SU-DHL-6 (cell line): ENCODE results near the gene TMEM213.

ENCODE experiments used
- H2AFZ ChIP-seq: fragments of 200-600 bp; sonication (generic); 2 replicates; pipeline ENCODE4 v1.6.1; 2014; ENCODE audit warnings: low read depth, mild to moderate bottlenecking, moderate library complexity, mixed read lengths, antibody characterized with exemption, low read length; ENCODE audit not compliant: severe bottlenecking
- H3F3A ChIP-seq: fragments of 200-600 bp; shearing (Covaris generic); 2 replicates; pipeline ENCODE4 v1.6.0; 2016; ENCODE audit warnings: antibody characterized with exemption, mild to moderate bottlenecking; ENCODE audit not compliant: insufficient read depth
- H3K27ac ChIP-seq: fragments of 200-600 bp; sonication (generic); 2 replicates; pipeline ENCODE4 v1.5.1; 2016; ENCODE audit warnings: low read depth, mild to moderate bottlenecking, low read length, moderate library complexity, mixed read lengths
- H3K27me3 ChIP-seq: fragments of 200-600 bp; sonication (generic), shearing (Covaris generic); 2 replicates; pipeline ENCODE4 v1.6.0; 2014; ENCODE audit warnings: mild to moderate bottlenecking, low read length
- H3K36me3 ChIP-seq: fragments of 200-600 bp; sonication (generic); 2 replicates; pipeline ENCODE4 v1.6.1; 2014; ENCODE audit warnings: mild to moderate bottlenecking, low read length, mixed read lengths
- H3K4me2 ChIP-seq: fragments of 300-600, 200-600 bp; shearing (Covaris generic), sonication (generic); 2 replicates; pipeline ENCODE4 v1.6.0; 2014; ENCODE audit warnings: low read length, low read depth, mild to moderate bottlenecking; ENCODE audit not compliant: poor library complexity, severe bottlenecking
- H3K4me3 ChIP-seq: fragments of 200-600 bp; sonication (generic); 2 replicates; pipeline ENCODE4 v1.5.1; 2014; ENCODE audit warnings: antibody characterized with exemption, low read length, mild to moderate bottlenecking, mixed read lengths; ENCODE audit not compliant: insufficient read depth, poor library complexity, severe bottlenecking
- H3K79me2 ChIP-seq: fragments of 200-600 bp; sonication (generic); 2 replicates; pipeline ENCODE4 v1.6.1; 2014; ENCODE audit warnings: mild to moderate bottlenecking, low read length, moderate library complexity; ENCODE audit not compliant: insufficient read depth
- H3K9ac ChIP-seq: fragments of 200-600 bp; sonication (generic); 2 replicates; pipeline ENCODE4 v1.7.0; 2014; ENCODE audit warnings: mild to moderate bottlenecking, low read length
- H3K9me2 ChIP-seq: fragments of 200-600 bp; sonication (generic); replicated peaks from 2 replicates; pipeline ENCODE4 v1.6.1; 2014; ENCODE audit warnings: low read length; ENCODE audit not compliant: insufficient read depth
- H3K9me3 ChIP-seq: fragments of 200-600 bp; sonication (generic); 2 replicates; pipeline ENCODE4 v1.6.1; 2014; ENCODE audit warnings: low read length, mixed read lengths; ENCODE audit not compliant: insufficient read depth
- H4K20me1 ChIP-seq: fragments of 200-600 bp; sonication (generic); 2 replicates; pipeline ENCODE4 v1.6.1; 2014; ENCODE audit warnings: low read depth, mild to moderate bottlenecking, antibody characterized with exemption, low read length, moderate library complexity, mixed read lengths
- EZH2phosphoT487 ChIP-seq: fragments of 200-600 bp; sonication (generic), shearing (Covaris generic); conservative IDR thresholded peaks from 2 replicates; pipeline ENCODE4 v1.6.1; 2018; ENCODE audit warnings: mild to moderate bottlenecking, antibody characterized with exemption, low read length, moderate library complexity, mixed read lengths
- TF ChIP-seq, protein P1 (sequence below): fragments of 200-600 bp; sonication (generic); IDR thresholded peaks from one replicate; pipeline ENCODE4 v1.5.1; 2017; ENCODE audit warnings: antibody characterized with exemption, mild to moderate bottlenecking, low read length, moderate library complexity; ENCODE audit not compliant: insufficient read depth, poor library complexity, severe bottlenecking

Gene TMEM213

DNA sequence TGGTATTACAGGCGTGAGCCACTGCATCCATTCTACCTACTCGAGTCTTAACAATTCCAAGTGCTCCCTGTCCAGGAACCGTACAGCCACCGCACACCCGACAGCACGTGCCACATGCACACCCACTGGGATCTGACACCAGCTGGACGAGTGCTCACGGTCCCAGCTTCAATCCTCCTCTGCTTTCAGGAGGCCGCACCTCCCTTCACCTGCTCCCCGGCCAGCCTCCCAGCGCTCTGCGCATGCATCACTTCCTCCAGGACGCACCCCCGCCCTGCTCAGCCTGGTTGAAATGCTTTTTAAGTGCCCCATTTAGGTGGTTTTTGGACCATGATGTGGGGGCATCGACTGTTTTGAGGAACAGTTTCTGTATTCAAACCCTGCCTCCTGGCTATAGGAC, 47.3 kb upstream of the TMEM213 start:
- no peaks in the 10 kb centered on the region for H3K9me2 ChIP-seq
- no peak overlapping the region for H3K27ac ChIP-seq
- H2AFZ ChIP-seq, result no peak overlapping the region
- no peaks in the 10 kb centered on the region for H3K36me3 ChIP-seq
- no peaks in the 10 kb centered on the region for H3F3A ChIP-seq
- H3K9me3 ChIP-seq, result no peaks in the 10 kb centered on the region
- H3K79me2 ChIP-seq, result no peaks in the 10 kb centered on the region
- H3K9ac ChIP-seq, result no peak overlapping the region
- no peak overlapping the region for H3K4me2 ChIP-seq
- no peaks in the 10 kb centered on the region for H3K27me3 ChIP-seq
- no peak for TF ChIP-seq EZH2phosphoT487
- TF ChIP-seq, protein P1, sequence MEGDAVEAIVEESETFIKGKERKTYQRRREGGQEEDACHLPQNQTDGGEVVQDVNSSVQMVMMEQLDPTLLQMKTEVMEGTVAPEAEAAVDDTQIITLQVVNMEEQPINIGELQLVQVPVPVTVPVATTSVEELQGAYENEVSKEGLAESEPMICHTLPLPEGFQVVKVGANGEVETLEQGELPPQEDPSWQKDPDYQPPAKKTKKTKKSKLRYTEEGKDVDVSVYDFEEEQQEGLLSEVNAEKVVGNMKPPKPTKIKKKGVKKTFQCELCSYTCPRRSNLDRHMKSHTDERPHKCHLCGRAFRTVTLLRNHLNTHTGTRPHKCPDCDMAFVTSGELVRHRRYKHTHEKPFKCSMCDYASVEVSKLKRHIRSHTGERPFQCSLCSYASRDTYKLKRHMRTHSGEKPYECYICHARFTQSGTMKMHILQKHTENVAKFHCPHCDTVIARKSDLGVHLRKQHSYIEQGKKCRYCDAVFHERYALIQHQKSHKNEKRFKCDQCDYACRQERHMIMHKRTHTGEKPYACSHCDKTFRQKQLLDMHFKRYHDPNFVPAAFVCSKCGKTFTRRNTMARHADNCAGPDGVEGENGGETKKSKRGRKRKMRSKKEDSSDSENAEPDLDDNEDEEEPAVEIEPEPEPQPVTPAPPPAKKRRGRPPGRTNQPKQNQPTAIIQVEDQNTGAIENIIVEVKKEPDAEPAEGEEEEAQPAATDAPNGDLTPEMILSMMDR, result no peak
- H3K4me3 ChIP-seq, result no peak overlapping the region
- no peaks in the 10 kb centered on the region for H4K20me1 ChIP-seq

DNA sequence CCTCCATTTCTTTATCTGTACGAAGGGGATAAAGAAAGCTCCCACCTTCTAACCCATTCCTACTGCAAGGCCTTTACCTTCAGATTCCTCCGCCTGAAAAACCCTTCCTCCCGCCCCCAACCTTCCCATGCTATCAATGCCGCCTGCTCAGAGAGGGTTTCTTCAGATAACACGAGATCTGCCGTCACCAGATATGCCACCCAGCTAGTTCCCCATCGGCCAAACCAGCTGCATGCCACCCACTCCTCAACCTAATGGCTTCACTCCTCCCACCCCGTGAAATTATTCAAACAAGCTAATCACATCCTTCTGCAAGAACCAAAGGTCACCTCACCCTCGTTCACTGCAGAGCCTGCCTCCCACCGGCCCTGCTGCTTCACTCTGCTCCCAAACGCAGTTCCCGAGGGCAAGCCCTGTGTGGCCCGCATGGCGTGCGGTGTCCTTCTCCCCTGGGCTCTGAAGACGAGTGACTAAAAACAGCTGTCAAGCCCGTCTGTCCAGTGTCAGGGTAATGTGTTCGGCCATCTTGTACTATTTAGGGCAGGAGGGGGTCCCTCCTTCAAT, 46.8 kb upstream of the TMEM213 start:
- H3K4me2 ChIP-seq, result no peak overlapping the region
- H3K9me3 ChIP-seq, result no peaks in the 10 kb centered on the region
- H3K36me3 ChIP-seq, result no peaks in the 10 kb centered on the region
- TF ChIP-seq EZH2phosphoT487, result no peak
- TF ChIP-seq, protein P1, result no peak
- H3K27me3 ChIP-seq, result no peaks in the 10 kb centered on the region
- H4K20me1 ChIP-seq, result no peaks in the 10 kb centered on the region
- no peak overlapping the region for H3K27ac ChIP-seq
- no peaks in the 10 kb centered on the region for H3K79me2 ChIP-seq
- no peaks in the 10 kb centered on the region for H3K9me2 ChIP-seq
- no peak overlapping the region for H3K4me3 ChIP-seq
- no peak overlapping the region for H2AFZ ChIP-seq
- no peak overlapping the region for H3K9ac ChIP-seq
- H3F3A ChIP-seq, result no peaks in the 10 kb centered on the region

DNA sequence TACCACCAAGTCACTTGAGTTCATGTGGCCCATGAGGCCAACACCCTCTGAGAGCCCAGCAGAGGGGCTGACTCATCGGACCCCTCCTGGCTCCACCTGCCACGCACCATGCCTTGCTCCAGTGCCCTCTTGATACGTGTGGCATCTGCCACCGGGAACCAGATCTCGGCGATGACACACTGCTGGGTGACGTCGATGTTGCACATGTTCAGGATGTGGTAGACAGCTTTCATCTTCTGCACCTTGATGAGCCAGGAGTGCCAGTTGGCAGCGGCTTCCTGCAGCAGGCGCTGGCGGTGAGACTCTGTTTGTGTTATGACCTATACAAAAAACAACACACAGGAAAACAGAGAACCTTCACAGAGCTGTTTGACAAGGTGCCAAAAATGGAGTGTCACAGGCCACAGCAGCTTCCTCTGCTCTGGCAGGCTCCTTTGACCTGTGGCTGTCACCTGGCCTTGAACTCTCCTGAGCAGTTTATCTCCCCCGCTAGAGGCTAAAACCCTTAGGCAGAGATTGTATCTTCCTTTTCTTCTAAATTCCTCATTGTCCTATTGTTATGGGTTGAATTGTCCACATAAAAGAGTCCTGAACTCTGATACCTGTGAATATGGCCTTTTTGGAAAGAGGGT, 45.2 kb upstream of the TMEM213 start:
- Histone ChIP-seq H4K20me1 (no peaks in the 10 kb centered on the region), H3F3A (no peaks in the 10 kb centered on the region), H3K9me3 (no peaks in the 10 kb centered on the region), H3K79me2 (no peaks in the 10 kb centered on the region), H3K27me3 (no peaks in the 10 kb centered on the region), H3K27ac (no peak overlapping the region), H3K4me3 (no peak overlapping the region), H3K9me2 (no peaks in the 10 kb centered on the region), H2AFZ (no peak overlapping the region), H3K36me3 (no peaks in the 10 kb centered on the region), H3K9ac (no peak overlapping the region), H3K4me2 (no peak overlapping the region)
- TF ChIP-seq, protein P1, result no peak
- no peak for TF ChIP-seq EZH2phosphoT487
